ENCODE results near the gene AIFM2. TPM values are rescaled to one million over a fixed set of nuclear protein-coding genes. Genes with fewer than 3 reads are reported as not detected.
"Not testable (repeated sequence)": the region's sequence is repeated elsewhere in the genome, so short reads cannot be mapped to it uniquely, and the experiment has no call there.

AIFM2 gene
- total RNA-seq (2022) (29.2 and 31.1 TPM in 2 replicates), Bru-seq, nascent RNA (percentile 77 among the genes with signal in this experiment), BruChase-seq, experiment 1, labeled RNA remaining after a 2-hour chase (percentile 72 among the genes with signal in this experiment), BruChase-seq, experiment 2, labeled RNA remaining after a 6-hour chase (percentile 72 among the genes with signal in this experiment)
- long read RNA-seq, transcript AIFM2-204 (9 exons, 3,247 nt): minor isoform, 21 of 138 reads
- long read RNA-seq, transcript AIFM2-201 (9 exons, 3,243 nt): major isoform, 57 of 138 reads
- long read RNA-seq, partial matches to known transcripts: 18 of 138 reads
- long read RNA-seq, other reads (novel, unspliced or antisense): 42 of 138 reads

- H3K9me3 ChIP-seq: no peaks in the 10 kb centered on the region
- H3K27me3 ChIP-seq (replicated peaks; ENCODE audit: control insufficient read depth, insufficient read depth, low read length): no peaks in the 10 kb centered on the region
- ChIA-PET POLR2A (interaction anchor here (0.7 to 1.4 kb wide), 3 partner anchors 14 to 39 kb away, joined by 3 to 10 read pairs (median 4); partner anchors contain the start of gene TYSND1), CTCF (interaction anchor here (0.9 to 1.7 kb wide), 2 partner anchors 14 kb away, joined by 4 to 10 read pairs; partner anchors contain the start of gene TYSND1)
- BruUV-seq (replicated peaks): no TSS peak
- H3K4me1 ChIP-seq: peaks cover 21% of the 10 kb centered on the region
- intact Hi-C loops (cut with micrococcal nuclease; ENCODE audit: unreplicated experiment): loop anchor here (1.0 kb wide), 4 partner anchors 14 to 48 kb away; partner anchors contain the start of genes SAR1A and TYSND1
- Mint-ChIP-seq H3K27me3 (ENCODE audit: insufficient read depth, unreplicated experiment) (no peaks in the 10 kb centered on the region), H3K4me3 (ENCODE audit: unreplicated experiment) (peak within 1 kb of the TSS; percentile 81), H3K9me3 (ENCODE audit: unreplicated experiment) (no peaks in the 10 kb centered on the region), H3K36me3 (ENCODE audit: insufficient read depth, unreplicated experiment) (peaks cover 9% of the 10 kb centered on the region), H3K27ac (ENCODE audit: unreplicated experiment) (peak within 1 kb of the TSS; percentile 78), H3K4me1 (ENCODE audit: low read depth, unreplicated experiment) (peaks cover 16% of the 10 kb centered on the region)
- no peaks in the 10 kb centered on the region for H3K36me3 ChIP-seq (ENCODE audit: control insufficient read depth, insufficient read depth, low read length)
- peak; percentile 94 to 97 for DNase-seq
- peak in 1 of 2 experiments; percentile 21 for TF ChIP-seq CTCF (IDR thresholded peaks at IDR 0.05; ENCODE audit: insufficient read depth in 1 of 2, low read depth in 1 of 2, low read length in 1 of 2, severe bottlenecking in 1 of 2, unreplicated experiment in 1 of 2)
- H3K4me3 ChIP-seq (ENCODE audit: low read depth, low read length): peak within 1 kb of the TSS; percentile 72
These were observed at the start of gene AIFM2 for GRCh38 chr10:70132098-70133029. TSS of gene AIFM2 (minus strand) at chr10:70132825. CDS start at chr10:70124084, 8,741 bp downstream.

- H3K27ac Mint-ChIP-seq (ENCODE audit: unreplicated experiment); intact Hi-C loops (cut with micrococcal nuclease; ENCODE audit: unreplicated experiment); POLR2A ChIA-PET; H3K4me3 ChIP-seq (ENCODE audit: low read depth, low read length); CTCF ChIA-PET; H3K4me3 Mint-ChIP-seq (ENCODE audit: unreplicated experiment); H3K36me3 Mint-ChIP-seq (ENCODE audit: insufficient read depth, unreplicated experiment); BruUV-seq (replicated peaks); H3K36me3 ChIP-seq (ENCODE audit: control insufficient read depth, insufficient read depth, low read length); H3K27me3 ChIP-seq (replicated peaks; ENCODE audit: control insufficient read depth, insufficient read depth, low read length); H3K27me3 Mint-ChIP-seq (ENCODE audit: insufficient read depth, unreplicated experiment); H3K4me1 Mint-ChIP-seq (ENCODE audit: low read depth, unreplicated experiment); H3K4me1 ChIP-seq; H3K9me3 ChIP-seq; DNase-seq: not testable (repeated sequence)
- peaks cover 16% of the 10 kb centered on the region for H3K9me3 Mint-ChIP-seq (ENCODE audit: unreplicated experiment)
These were observed 46.6 kb upstream of the AIFM2 start for GRCh38 chr10:70179209-70179608.

GRCh38 chr10:70178139-70178725, 45.6 kb upstream of the AIFM2 start:
- Mint-ChIP-seq H3K36me3 (ENCODE audit: insufficient read depth, unreplicated experiment) (peaks cover 6% of the 10 kb centered on the region), H3K27ac (ENCODE audit: unreplicated experiment) (no peak overlapping the region), H3K4me3 (ENCODE audit: unreplicated experiment) (no peak overlapping the region), H3K9me3 (ENCODE audit: unreplicated experiment) (peaks cover 16% of the 10 kb centered on the region), H3K27me3 (ENCODE audit: insufficient read depth, unreplicated experiment) (peaks cover 2% of the 10 kb centered on the region), H3K4me1 (ENCODE audit: low read depth, unreplicated experiment) (no peaks in the 10 kb centered on the region)
- ChIA-PET POLR2A (no interaction called here), CTCF (no interaction called here)
- no peak for TF ChIP-seq CTCF (IDR thresholded peaks at IDR 0.05; ENCODE audit: insufficient read depth in 1 of 2, low read depth in 1 of 2, low read length in 1 of 2, severe bottlenecking in 1 of 2, unreplicated experiment in 1 of 2)
- Histone ChIP-seq H3K27me3 (replicated peaks; ENCODE audit: control insufficient read depth, insufficient read depth, low read length) (no peaks in the 10 kb centered on the region), H3K4me1 (no peaks in the 10 kb centered on the region), H3K4me3 (ENCODE audit: low read depth, low read length) (no peak overlapping the region), H3K9me3 (peaks cover 10% of the 10 kb centered on the region), H3K36me3 (ENCODE audit: control insufficient read depth, insufficient read depth, low read length) (no peaks in the 10 kb centered on the region)
- BruUV-seq (replicated peaks): no TSS peak
- no peak for DNase-seq
- intact Hi-C loops (cut with micrococcal nuclease; ENCODE audit: unreplicated experiment): no loop called here

Data from Caco-2 (cell line).